SK-N-SH treated with all-trans-retinoic acid at 6 μM for 48 hours (cell line): Measurements from ENCODE around the gene IGF2R.

Experiments used
- ATAC-seq: fragments of 200-7000 bp; cut with Tn5 transposase; 3 replicates; pipeline ENCODE4 v1.9.1; 2020; ENCODE audit warnings: mild to moderate bottlenecking, moderate library complexity
- BACH2 ChIP-seq: fragments of 250-450 bp; sonication (Bioruptor Pico); IDR thresholded peaks from 2 replicates; pipeline ENCODE4 v1.9.0; 2021; ENCODE audit warnings: mild to moderate bottlenecking, borderline replicate concordance
- CREB5 ChIP-seq: fragments of 250-450 bp; sonication (Bioruptor Pico); IDR thresholded peaks from 2 replicates; pipeline ENCODE4 v1.5.1; 2020; ENCODE audit warnings: low read depth, mild to moderate bottlenecking, moderate library complexity
- CSDC2 ChIP-seq: fragments of 250-450 bp; sonication (Bioruptor Pico); IDR thresholded peaks from 2 replicates; pipeline ENCODE4 v1.5.0; 2020; ENCODE audit warnings: mild to moderate bottlenecking, moderate library complexity
- CSRNP3 ChIP-seq: fragments of 250-450 bp; sonication (Bioruptor Pico); IDR thresholded peaks from 2 replicates; pipeline ENCODE4 v1.5.1; 2021; ENCODE audit warnings: mild to moderate bottlenecking, moderate library complexity
- ESRRG ChIP-seq: fragments of 250-450 bp; sonication (Bioruptor Pico); IDR thresholded peaks from 2 replicates; pipeline ENCODE4 v1.6.1; 2021; ENCODE audit warnings: mild to moderate bottlenecking
- GLIS3 ChIP-seq: fragments of 250-450 bp; sonication (Bioruptor Pico); IDR thresholded peaks from 2 replicates; pipeline ENCODE4 v1.5.0; 2020; ENCODE audit warnings: mild to moderate bottlenecking, moderate library complexity
- ISL1 ChIP-seq: fragments of 250-450 bp; sonication (Bioruptor Pico); IDR thresholded peaks from 2 replicates; pipeline ENCODE4 v2.1.2; 2022; ENCODE audit warnings: mild to moderate bottlenecking, moderate library complexity
- OSR1 ChIP-seq: fragments of 250-450 bp; sonication (Bioruptor Pico); IDR thresholded peaks from 2 replicates; pipeline ENCODE4 v1.8.0; 2022; ENCODE audit warnings: moderate library complexity, mild to moderate bottlenecking, inconsistent platforms
- PATZ1 ChIP-seq: fragments of 250-450 bp; sonication (Bioruptor Pico); IDR thresholded peaks from 2 replicates; pipeline ENCODE4 v1.8.0; 2020; ENCODE audit warnings: mild to moderate bottlenecking, moderate library complexity, borderline replicate concordance
- POU6F1 ChIP-seq: fragments of 250-450 bp; sonication (Bioruptor Pico); IDR thresholded peaks from 2 replicates; pipeline ENCODE4 v1.8.0; 2021; ENCODE audit warnings: low read depth, mild to moderate bottlenecking, moderate library complexity, borderline replicate concordance
- PPARA ChIP-seq: fragments of 250-450 bp; sonication (Bioruptor Pico); IDR thresholded peaks from 2 replicates; pipeline ENCODE4 v1.5.0; 2020; ENCODE audit warnings: mild to moderate bottlenecking, borderline replicate concordance
- RARB ChIP-seq: fragments of 250-450 bp; sonication (Bioruptor Pico); IDR thresholded peaks from 2 replicates; pipeline ENCODE4 v1.8.0; 2021; ENCODE audit warnings: mild to moderate bottlenecking, moderate library complexity
- SNAI2 ChIP-seq: fragments of 250-450 bp; sonication (Bioruptor Pico); IDR thresholded peaks from 2 replicates; pipeline ENCODE4 v1.5.0; 2020; ENCODE audit warnings: mild to moderate bottlenecking, moderate library complexity
- TCF4 ChIP-seq: fragments of 250-450 bp; sonication (Bioruptor Pico); IDR thresholded peaks from 2 replicates; pipeline ENCODE4 v1.8.0; 2021; ENCODE audit warnings: mild to moderate bottlenecking, moderate library complexity, borderline replicate concordance
- TOX ChIP-seq: fragments of 250-450 bp; sonication (Bioruptor Pico); IDR thresholded peaks from 2 replicates; pipeline ENCODE4 v1.8.0; 2021; ENCODE audit warnings: mild to moderate bottlenecking, moderate library complexity, borderline replicate concordance
- TSHZ2 ChIP-seq: fragments of 250-450 bp; sonication (Bioruptor Pico); IDR thresholded peaks from 2 replicates; pipeline ENCODE4 v1.5.0; 2020; ENCODE audit warnings: mild to moderate bottlenecking, moderate library complexity
- ZC3H10 ChIP-seq: fragments of 250-450 bp; sonication (Bioruptor Pico); IDR thresholded peaks from 2 replicates; pipeline ENCODE4 v1.5.1; 2021; ENCODE audit warnings: mild to moderate bottlenecking, moderate library complexity
- ZFP30 ChIP-seq: fragments of 450-650 bp; formaldehyde crosslinking; IDR thresholded peaks from 2 replicates; pipeline ENCODE4 v1.5.0; 2022; ENCODE audit warnings: mild to moderate bottlenecking, moderate library complexity
- ZNF565 ChIP-seq: fragments of 450-650 bp; formaldehyde crosslinking; conservative IDR thresholded peaks from 2 replicates; pipeline ENCODE4 v1.5.0; 2020; ENCODE audit warnings: low read depth, mild to moderate bottlenecking, moderate library complexity
- ZNF70 ChIP-seq: fragments of 450-650 bp; formaldehyde crosslinking; IDR thresholded peaks from 2 replicates; pipeline ENCODE4 v1.5.0; 2020; ENCODE audit warnings: mild to moderate bottlenecking, moderate library complexity
- ZNF8 ChIP-seq: fragments of 450-650 bp; formaldehyde crosslinking; IDR thresholded peaks from 2 replicates; pipeline ENCODE4 v1.5.0; 2020; ENCODE audit warnings: mild to moderate bottlenecking, moderate library complexity

IGF2R gene

GRCh38 chr6:160085226-160085625 is 116.3 kb downstream of the IGF2R start:
- TF ChIP-seq TOX (no peak), CSRNP3 (CRISPR knock-in tag) (no peak), ZNF70 (CRISPR knock-in tag) (no peak), GLIS3 (CRISPR knock-in tag) (no peak), POU6F1 (CRISPR knock-in tag) (no peak), RARB (CRISPR knock-in tag) (no peak), OSR1 (CRISPR knock-in tag) (no peak), PPARA (CRISPR knock-in tag) (no peak), ESRRG (no peak), ZFP30 (CRISPR knock-in tag) (no peak), CSDC2 (CRISPR knock-in tag) (no peak), TSHZ2 (CRISPR knock-in tag) (no peak), ZNF565 (CRISPR knock-in tag) (no peak), ZC3H10 (CRISPR knock-in tag) (no peak), SNAI2 (no peak), PATZ1 (CRISPR knock-in tag) (no peak)
- no peak for ATAC-seq

- ATAC-seq: no peak
- no peak for TF ChIP-seq GLIS3 (CRISPR knock-in tag)
- TF ChIP-seq CSRNP3 (CRISPR knock-in tag): no peak
- TF ChIP-seq ZNF8 (CRISPR knock-in tag): no peak
- TF ChIP-seq RARB (CRISPR knock-in tag): no peak
- no peak for TF ChIP-seq CREB5 (CRISPR knock-in tag)
- TF ChIP-seq CSDC2 (CRISPR knock-in tag): no peak
- no peak for TF ChIP-seq POU6F1 (CRISPR knock-in tag)
- TF ChIP-seq ZC3H10 (CRISPR knock-in tag): no peak
- TF ChIP-seq ZFP30 (CRISPR knock-in tag): no peak
- no peak for TF ChIP-seq ZNF565 (CRISPR knock-in tag)
- TF ChIP-seq ISL1 (CRISPR knock-in tag): no peak
- no peak for TF ChIP-seq BACH2 (CRISPR knock-in tag)
- TF ChIP-seq ESRRG: no peak
- TF ChIP-seq TCF4 (CRISPR knock-in tag): no peak
- no peak for TF ChIP-seq OSR1 (CRISPR knock-in tag)
- no peak for TF ChIP-seq TSHZ2 (CRISPR knock-in tag)
Observed at GRCh38 chr6:160085713-160086505, 117.0 kb downstream of the IGF2R start.
